Measurements from ENCODE around the gene PALD1.
A peak's percentile ranks its signal among the peaks of the same experiment; 100 is the strongest.
"Not testable (repeated sequence)": the region's sequence is repeated elsewhere in the genome, so short reads cannot be mapped to it uniquely, and the experiment has no call there.

Gene PALD1

GRCh38 chr10:70575874-70576802, 97.6 kb downstream of the PALD1 start:
- no peak for DNase-seq

- no peak for DNase-seq
Observed at GRCh38 chr10:70576803-70577517, 98.4 kb downstream of the PALD1 start.

GRCh38 chr10:70578371-70578947, 99.9 kb downstream of the PALD1 start:
- DNase-seq: no peak

GRCh38 chr10:70579234-70580002, 100.9 kb downstream of the PALD1 start:
- DNase-seq: no peak

- DNase-seq: not testable (repeated sequence)
Observed at GRCh38 chr10:70581176-70581575, 102.6 kb downstream of the PALD1 start.

GRCh38 chr10:70582793-70583668, 104.5 kb downstream of the PALD1 start:
- DNase-seq: no peak

GRCh38 chr10:70583669-70584037, 105.1 kb downstream of the PALD1 start:
- DNase-seq: no peak

GRCh38 chr10:70584366-70584765, 105.8 kb downstream of the PALD1 start:
- DNase-seq: no peak

- DNase-seq: peak; percentile 73
Observed at GRCh38 chr10:70584909-70585544, 106.5 kb downstream of the PALD1 start.

- DNase-seq: no peak
Observed at GRCh38 chr10:70585578-70586169, 107.1 kb downstream of the PALD1 start.

GRCh38 chr10:70586348-70586930, 107.9 kb downstream of the PALD1 start:
- DNase-seq: no peak

- DNase-seq: no peak
Observed at GRCh38 chr10:70587045-70587658, 108.6 kb downstream of the PALD1 start.

- DNase-seq: no peak
Observed at GRCh38 chr10:70588255-70588654, 109.7 kb downstream of the PALD1 start.

GRCh38 chr10:70588859-70589570, 110.4 kb downstream of the PALD1 start:
- DNase-seq: no peak

GRCh38 chr10:70589762-70590654, 111.4 kb downstream of the PALD1 start:
- DNase-seq: peak; percentile 76

GRCh38 chr10:70590655-70591416, 112.3 kb downstream of the PALD1 start:
- DNase-seq: no peak

GRCh38 chr10:70592186-70592735, 113.7 kb downstream of the PALD1 start:
- DNase-seq: no peak
